ENCODE measurements around the gene LRRC7. TPM values are rescaled to one million over a fixed set of nuclear protein-coding genes. Genes with fewer than 3 reads are reported as not detected.

Gene LRRC7
- total RNA-seq, 3 donors from 2014 or later (not counting 1 experiment from before 2014, with no cell fraction given) = not detected

GRCh38 chr1:69589799-69590198 is 22.1 kb downstream of the LRRC7 start:
- Histone ChIP-seq H3K27me3 (ENCODE audit: control insufficient read depth, insufficient read depth, low read length) (no peaks in the 10 kb centered on the region), H3K4me3 (ENCODE audit: low read length) (no peak overlapping the region), H3K4me1 (ENCODE audit: control insufficient read depth, insufficient read depth, low read length) (no peaks in the 10 kb centered on the region), H3K27ac (ENCODE audit: low read length) (no peak overlapping the region), H3K36me3 (ENCODE audit: control insufficient read depth, insufficient read depth, low read length) (no peaks in the 10 kb centered on the region), H3K9me3 (ENCODE audit: control insufficient read depth, insufficient read depth, low read length) (no peaks in the 10 kb centered on the region)
- TF ChIP-seq CTCF (IDR thresholded peaks at IDR 0.05) = no peak
- Mint-ChIP-seq H3K9me3 (peaks cover 13 to 19% of the 10 kb centered on the region in 2 donors), H3K27me3 (ENCODE audit: low read depth in 2 of 2) (no peaks in the 10 kb centered on the region), H3K4me3 (no peak overlapping the region), H3K27ac (no peak overlapping the region), H3K4me1 (no peaks in the 10 kb centered on the region), H3K36me3 (no peaks in the 10 kb centered on the region)
- intact Hi-C loops (cut with micrococcal nuclease) = no loop called here
- DNase-seq (no peak), ATAC-seq (no peak)
- no CpG with 5 or more reads among the region's 1 CpG for WGBS (ENCODE audit: insufficient coverage)

GRCh38 chr1:69592341-69592740 is 24.6 kb downstream of the LRRC7 start:
- H3K36me3 ChIP-seq (ENCODE audit: control insufficient read depth, insufficient read depth, low read length) = no peaks in the 10 kb centered on the region
- peaks cover 13 to 16% of the 10 kb centered on the region in 2 donors for H3K9me3 Mint-ChIP-seq
- WGBS (ENCODE audit: insufficient coverage) = 80% methylated on average over 2 of the region's 6 CpGs
- DNase-seq (no peak), ATAC-seq (no peak)
- intact Hi-C loops (cut with micrococcal nuclease) = no loop called here
- H3K4me3 ChIP-seq (ENCODE audit: low read length) = no peak overlapping the region
- H3K27ac Mint-ChIP-seq = no peak overlapping the region
- no peaks in the 10 kb centered on the region for H3K9me3 ChIP-seq (ENCODE audit: control insufficient read depth, insufficient read depth, low read length)
- no peaks in the 10 kb centered on the region for H3K27me3 ChIP-seq (ENCODE audit: control insufficient read depth, insufficient read depth, low read length)
- TF ChIP-seq CTCF (IDR thresholded peaks at IDR 0.05) = no peak
- no peaks in the 10 kb centered on the region for H3K4me1 ChIP-seq (ENCODE audit: control insufficient read depth, insufficient read depth, low read length)
- no peaks in the 10 kb centered on the region for H3K4me1 Mint-ChIP-seq
- no peaks in the 10 kb centered on the region for H3K27me3 Mint-ChIP-seq (ENCODE audit: low read depth in 2 of 2)
- no peak overlapping the region for H3K4me3 Mint-ChIP-seq
- no peak overlapping the region for H3K27ac ChIP-seq (ENCODE audit: low read length)
- no peaks in the 10 kb centered on the region for H3K36me3 Mint-ChIP-seq

GRCh38 chr1:69595486-69595885 is 27.8 kb downstream of the LRRC7 start:
- no peak for ATAC-seq
- H3K4me3 ChIP-seq (ENCODE audit: low read length) = no peak overlapping the region
- Mint-ChIP-seq H3K27me3 (ENCODE audit: low read depth in 2 of 2) (no peaks in the 10 kb centered on the region), H3K9me3 (peaks cover 3 to 6% of the 10 kb centered on the region in 2 donors), H3K36me3 (no peaks in the 10 kb centered on the region), H3K4me1 (no peaks in the 10 kb centered on the region), H3K27ac (no peak overlapping the region), H3K4me3 (no peak overlapping the region)
- no peaks in the 10 kb centered on the region for H3K27me3 ChIP-seq (ENCODE audit: control insufficient read depth, insufficient read depth, low read length)
- no peak for TF ChIP-seq CTCF (IDR thresholded peaks at IDR 0.05)
- intact Hi-C loops (cut with micrococcal nuclease) = no loop called here
- no peaks in the 10 kb centered on the region for H3K9me3 ChIP-seq (ENCODE audit: control insufficient read depth, insufficient read depth, low read length)
- H3K27ac ChIP-seq (ENCODE audit: low read length) = no peak overlapping the region
- H3K4me1 ChIP-seq (ENCODE audit: control insufficient read depth, insufficient read depth, low read length) = no peaks in the 10 kb centered on the region
- no peaks in the 10 kb centered on the region for H3K36me3 ChIP-seq (ENCODE audit: control insufficient read depth, insufficient read depth, low read length)
- WGBS (ENCODE audit: insufficient coverage) = 93% methylated on average over 2 of the region's 2 CpGs
- no peak for DNase-seq

GRCh38 chr1:69611316-69611715 is 43.6 kb downstream of the LRRC7 start:
- 68% methylated on average over 2 of the region's 3 CpGs for WGBS (ENCODE audit: insufficient coverage)
- no peaks in the 10 kb centered on the region for H3K4me1 ChIP-seq (ENCODE audit: control insufficient read depth, insufficient read depth, low read length)
- H3K36me3 ChIP-seq (ENCODE audit: control insufficient read depth, insufficient read depth, low read length) = no peaks in the 10 kb centered on the region
- H3K27me3 Mint-ChIP-seq (ENCODE audit: low read depth in 2 of 2) = no peaks in the 10 kb centered on the region
- H3K9me3 Mint-ChIP-seq = peaks cover 7% of the 10 kb centered on the region in 2 donors
- DNase-seq (no peak), ATAC-seq (no peak)
- no peaks in the 10 kb centered on the region for H3K9me3 ChIP-seq (ENCODE audit: control insufficient read depth, insufficient read depth, low read length)
- no peaks in the 10 kb centered on the region for H3K27me3 ChIP-seq (ENCODE audit: control insufficient read depth, insufficient read depth, low read length)
- TF ChIP-seq CTCF (IDR thresholded peaks at IDR 0.05) = no peak
- intact Hi-C loops (cut with micrococcal nuclease) = no loop called here
- H3K27ac Mint-ChIP-seq = no peak overlapping the region
- no peaks in the 10 kb centered on the region for H3K4me1 Mint-ChIP-seq
- no peak overlapping the region for H3K27ac ChIP-seq (ENCODE audit: low read length)
- no peaks in the 10 kb centered on the region for H3K36me3 Mint-ChIP-seq
- no peak overlapping the region for H3K4me3 Mint-ChIP-seq
- no peak overlapping the region for H3K4me3 ChIP-seq (ENCODE audit: low read length)

Measured in natural killer cell (primary cell).